Pancreas (tissue), 10 donors: ENCODE results near the gene FAM184B. TPM values are rescaled to one million over a fixed set of nuclear protein-coding genes. Genes with fewer than 3 reads are reported as not detected.

ENCODE experiments used
- ATAC-seq, 4 donors: fragments of 200-7000 bp; cut with Tn5 transposase; one replicate each; pipeline versions ENCODE4 v1.8.0 to v1.9.1; 2020; ENCODE audit warnings: mild to moderate bottlenecking in 4 of 4, moderate library complexity in 4 of 4
- DNase-seq, 6 donors: peaks; one replicate each; pipeline ENCODE4 v3.0.0-alpha.2; 2020
- FAIRE-seq: peaks from 2 replicates; lab custom pipeline; 2012; peaks lifted over from hg19 to GRCh38; lab: Jason Lieb, UNC
- H3K27ac ChIP-seq, 4 donors: fragments of 200-600 bp; sonication (generic); 1 replicate in 3 of 4; 2 replicates in 1 of 4; pipeline versions ENCODE4 v1.5.0 to v1.8.0; 2020
- H3K27me3 ChIP-seq, 4 donors: fragments of 200-600 bp; one replicate each; pipeline ENCODE4 v1.8.0; 2021
- H3K36me3 ChIP-seq, 3 donors: fragments of 200-600 bp; sonication (generic) in 1 of 3; one replicate each; pipeline versions ENCODE4 v1.5.0 to v1.8.0; 2020 to 2021
- H3K4me1 ChIP-seq, 3 donors: fragments of 200-600 bp; one replicate each; pipeline ENCODE4 v1.8.0; 2021
- H3K4me3 ChIP-seq, 4 donors: fragments of 200-600 bp; sonication (generic) in 2 of 4; one replicate each; pipeline versions ENCODE4 v1.5.0 to v1.8.0; 2020 to 2021
- H3K9me3 ChIP-seq, 4 donors: fragments of 200-600 bp; one replicate each; pipeline ENCODE4 v1.8.0; 2021
- WGBS, 2 donors: extraction: QIAGEN DNeasy Blood & Tissue Kit; methylation state at CpG; one replicate each; pipeline ENCODE4 v1.1.7; 2013; 5-methylcytosine and 5-hydroxymethylcytosine counted together
- intact Hi-C, 3 donors: fragments of 100-400 bp; cut with DNase I; formaldehyde crosslinking; loops; one replicate each; pipeline versions ENCODE4 v1.11.1 to v1.14.2; 2022
- polyA plus RNA-seq, 2 donors: library from polyadenylated mRNA; stranded (reverse); fragments of 200-250 nt; gene quantifications; one replicate each; pipeline ENCODE4 v1.2.3, GENCODE V29; 2013
- total RNA-seq, 6 donors: library from RNA; stranded (reverse); fragmentation: NEBNext Ultra II Directional in 4 of 6; extraction: Animal tissue kit (Norgen Biotek cat#: 25700) in 4 of 6; gene quantifications; one replicate each; pipeline versions ENCODE4 v1.2.1 to v1.2.4, GENCODE V29; 2021 to 2023
- TF ChIP-seq, protein P1 (sequence below), 4 donors: fragments of 200-600 bp; sonication (generic) in 3 of 4; IDR thresholded peaks; one replicate each; pipeline versions ENCODE4 v1.5.0 to v1.8.0; 2021; ENCODE audit warnings: antibody characterized with exemption in 4 of 4
- donor health status: healthy with polysubstance abuse.
- donor health status: DM: no; HTN: no; CAD: no; lungs with moderate emphysema.
- donor health status: DM: no; HTN: no; CAD: no.
- donor health status: control.
- donor health status: control.
- donor health status: Bipolar disorder and iron deficiency.
- donor health status: DM: yes; HTN: yes; CAD: no.
- donor health status: DM: no; HTN: no; CAD: no.
- donor health status: DM: no; HTN: no; CAD: no.
- donor health status: DM: yes; HTN: yes; CAD: no.

FAM184B gene
- total and polyA plus RNA-seq, 8 donors: 0.04 to 0.07 TPM; not detected in 6

GRCh38 chr4:17810260-17811077, 29.0 kb upstream of the FAM184B start, which contains the start of the genes DCAF16 and NCAPG:
Gene DCAF16 (minus strand): TSS chr4:17810757. CDS start chr4:17804141, 6,616 bp downstream.
Gene NCAPG (plus strand): TSS chr4:17810979. CDS start chr4:17811078, 99 bp downstream.
- Histone ChIP-seq H3K27me3 (no peaks in the 10 kb centered on the region), H3K4me1 (peaks cover 17 to 31% (median 26%) of the 10 kb centered on the region in 3 donors), H3K4me3 (peak within 1 kb of the TSS; percentile 64 to 81 (median 78)), H3K9me3 (no peaks in the 10 kb centered on the region), H3K36me3 (no peaks in the 10 kb centered on the region), H3K27ac (peak within 1 kb of the TSS; percentile 89 to 95 (median 94))
- FAIRE-seq: peak; percentile 96
- peak; percentile 98 to 100 (median 100) for ATAC-seq
- intact Hi-C loops: loop anchor here in 2 of 3 donors (10.0 kb wide), 1 partner anchor 784 kb away; no protein-coding TSS in a partner anchor
- 0% methylated on average over 66 to 69 of the region's 69 CpGs for WGBS, 2 donors
- TF ChIP-seq, protein P1, sequence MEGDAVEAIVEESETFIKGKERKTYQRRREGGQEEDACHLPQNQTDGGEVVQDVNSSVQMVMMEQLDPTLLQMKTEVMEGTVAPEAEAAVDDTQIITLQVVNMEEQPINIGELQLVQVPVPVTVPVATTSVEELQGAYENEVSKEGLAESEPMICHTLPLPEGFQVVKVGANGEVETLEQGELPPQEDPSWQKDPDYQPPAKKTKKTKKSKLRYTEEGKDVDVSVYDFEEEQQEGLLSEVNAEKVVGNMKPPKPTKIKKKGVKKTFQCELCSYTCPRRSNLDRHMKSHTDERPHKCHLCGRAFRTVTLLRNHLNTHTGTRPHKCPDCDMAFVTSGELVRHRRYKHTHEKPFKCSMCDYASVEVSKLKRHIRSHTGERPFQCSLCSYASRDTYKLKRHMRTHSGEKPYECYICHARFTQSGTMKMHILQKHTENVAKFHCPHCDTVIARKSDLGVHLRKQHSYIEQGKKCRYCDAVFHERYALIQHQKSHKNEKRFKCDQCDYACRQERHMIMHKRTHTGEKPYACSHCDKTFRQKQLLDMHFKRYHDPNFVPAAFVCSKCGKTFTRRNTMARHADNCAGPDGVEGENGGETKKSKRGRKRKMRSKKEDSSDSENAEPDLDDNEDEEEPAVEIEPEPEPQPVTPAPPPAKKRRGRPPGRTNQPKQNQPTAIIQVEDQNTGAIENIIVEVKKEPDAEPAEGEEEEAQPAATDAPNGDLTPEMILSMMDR (IDR thresholded peaks at IDR 0.05): no peak
- peak; percentile 99 to 100 (median 99) for DNase-seq

DNA sequence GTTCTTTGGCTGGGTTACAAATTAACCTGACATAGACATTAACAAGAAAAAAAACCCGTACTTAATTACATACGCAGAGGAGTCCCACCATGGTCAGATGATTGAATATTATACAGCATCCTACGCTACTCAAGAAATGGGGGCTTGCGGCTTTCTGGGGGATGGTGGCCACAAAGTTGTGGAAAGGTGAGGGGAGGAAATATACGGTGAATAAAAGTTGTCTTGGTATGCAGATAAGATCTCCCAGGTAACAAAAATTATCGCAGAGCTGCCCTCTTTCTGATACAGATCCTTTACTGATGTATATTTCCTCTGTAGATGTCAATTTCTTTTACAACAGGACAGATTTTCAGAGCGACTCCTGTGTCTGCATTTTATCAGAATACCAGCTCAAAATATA, 28.2 kb upstream of the FAM184B start:
- Histone ChIP-seq H3K27ac (peak overlapping the region; percentile 89 to 95 (median 94)), H3K4me3 (peak overlapping the region; percentile 64 to 81 (median 78)), H3K9me3 (no peaks in the 10 kb centered on the region), H3K36me3 (peaks cover 0 to under 1% (median 0%) of the 10 kb centered on the region in 3 donors), H3K27me3 (no peaks in the 10 kb centered on the region), H3K4me1 (peaks cover 17 to 31% (median 26%) of the 10 kb centered on the region in 3 donors)
- FAIRE-seq (no peak), ATAC-seq (no peak), DNase-seq (no peak)
- TF ChIP-seq, protein P1 (IDR thresholded peaks at IDR 0.05): no peak
- intact Hi-C loops: loop anchor here in 2 of 3 donors (10.0 kb wide), 2 partner anchors 255 to 785 kb away; no protein-coding TSS in a partner anchor
- 1% methylated on average over 7 of the region's 7 CpGs for WGBS, 2 donors

GRCh38 chr4:17807446-17807845, 26.0 kb upstream of the FAM184B start:
- Histone ChIP-seq H3K9me3 (no peaks in the 10 kb centered on the region), H3K4me3 (peak overlapping the region in 2 of 4 donors; percentile 8 to 10), H3K36me3 (peaks cover 0 to 21% (median 7%) of the 10 kb centered on the region in 3 donors), H3K4me1 (peaks cover 17 to 31% (median 26%) of the 10 kb centered on the region in 3 donors), H3K27ac (no peak overlapping the region), H3K27me3 (no peaks in the 10 kb centered on the region)
- FAIRE-seq (no peak), ATAC-seq (no peak), DNase-seq (no peak)
- TF ChIP-seq, protein P1 (IDR thresholded peaks at IDR 0.05): no peak
- 38 to 55% methylated on average over 6 of the region's 6 CpGs for WGBS, 2 donors
- intact Hi-C loops: loop anchor here in 1 of 3 donors (10.0 kb wide), 1 partner anchor 253 kb away; no protein-coding TSS in a partner anchor

GRCh38 chr4:17805580-17806155, 24.2 kb upstream of the FAM184B start:
- Histone ChIP-seq H3K27ac (no peak overlapping the region), H3K4me1 (peaks cover 17 to 31% (median 22%) of the 10 kb centered on the region in 3 donors), H3K36me3 (peaks cover 0 to 22% (median 7%) of the 10 kb centered on the region in 3 donors), H3K9me3 (no peaks in the 10 kb centered on the region), H3K4me3 (no peak overlapping the region), H3K27me3 (no peaks in the 10 kb centered on the region)
- 75 to 80% methylated on average over 3 of the region's 3 CpGs for WGBS, 2 donors
- TF ChIP-seq, protein P1 (IDR thresholded peaks at IDR 0.05): no peak
- DNase-seq: no peak
- intact Hi-C loops: loop anchor here in 1 of 3 donors (10.0 kb wide), 1 partner anchor 251 kb away; no protein-coding TSS in a partner anchor
- FAIRE-seq: peak; percentile 5
- ATAC-seq: no peak
